Measurements from ENCODE around the gene SCAPER. TPM values are rescaled to one million over a fixed set of nuclear protein-coding genes. Genes with fewer than 3 reads are reported as not detected.

Gene SCAPER
- total and polyA plus RNA-seq, 10 of the 15 experiments (the other 5 are each of a cell fraction or from before 2014, with no cell fraction given), result 1.0 to 7.7 (median 3.9) TPM

- H3K36me3 ChIP-seq (ENCODE audit: control insufficient read depth in 2 of 2, insufficient read depth in 2 of 2, low read length in 1 of 2), result no peaks in the 10 kb centered on the region
- CTCF ChIA-PET, result interaction anchor here (0.6 to 3.2 kb wide), 4 partner anchors 20 to 875 kb away, joined by 3 to 26 read pairs (median 4); no protein-coding TSS in a partner anchor
- RAD21 ChIA-PET (ENCODE audit: unreplicated experiment), result interaction anchor here (1.4 kb wide), 1 partner anchor 387 kb away, joined by 4 read pairs; no protein-coding TSS in a partner anchor
- TF ChIP-seq RB1 (IDR thresholded peaks at IDR 0.05; ENCODE audit: borderline replicate concordance), result no peak
- TF ChIP-seq ZNF274 (IDR thresholded peaks at IDR 0.05; ENCODE audit: insufficient read depth, insufficient read length), result no peak
- no peak for TF ChIP-seq BHLHE40 (IDR thresholded peaks at IDR 0.05; ENCODE audit: borderline replicate concordance in 1 of 2, low read depth in 2 of 2, low read length in 1 of 2)
- no peak for TF ChIP-seq SRF (IDR thresholded peaks at IDR 0.05; ENCODE audit: low read depth in 2 of 2, low read length in 2 of 2)
- TF ChIP-seq NFYA (IDR thresholded peaks at IDR 0.05; ENCODE audit: borderline replicate concordance, low read depth, low read length), result no peak
- TF ChIP-seq ZBTB11 (CRISPR knock-in tag; IDR thresholded peaks at IDR 0.05), result no peak
- TF ChIP-seq YBX1 (IDR thresholded peaks at IDR 0.05), result no peak
- no peak for TF ChIP-seq HSF1 (IDR thresholded peaks at IDR 0.05; ENCODE audit: low read depth, low read length)
- TF ChIP-seq E2F8 (IDR thresholded peaks at IDR 0.05; ENCODE audit: low read depth, partially characterized antibody), result no peak
- no peak for TF ChIP-seq POU2F2 (IDR thresholded peaks at IDR 0.05; ENCODE audit: borderline replicate concordance, low read depth, low read length)
- TF ChIP-seq, protein P1, sequence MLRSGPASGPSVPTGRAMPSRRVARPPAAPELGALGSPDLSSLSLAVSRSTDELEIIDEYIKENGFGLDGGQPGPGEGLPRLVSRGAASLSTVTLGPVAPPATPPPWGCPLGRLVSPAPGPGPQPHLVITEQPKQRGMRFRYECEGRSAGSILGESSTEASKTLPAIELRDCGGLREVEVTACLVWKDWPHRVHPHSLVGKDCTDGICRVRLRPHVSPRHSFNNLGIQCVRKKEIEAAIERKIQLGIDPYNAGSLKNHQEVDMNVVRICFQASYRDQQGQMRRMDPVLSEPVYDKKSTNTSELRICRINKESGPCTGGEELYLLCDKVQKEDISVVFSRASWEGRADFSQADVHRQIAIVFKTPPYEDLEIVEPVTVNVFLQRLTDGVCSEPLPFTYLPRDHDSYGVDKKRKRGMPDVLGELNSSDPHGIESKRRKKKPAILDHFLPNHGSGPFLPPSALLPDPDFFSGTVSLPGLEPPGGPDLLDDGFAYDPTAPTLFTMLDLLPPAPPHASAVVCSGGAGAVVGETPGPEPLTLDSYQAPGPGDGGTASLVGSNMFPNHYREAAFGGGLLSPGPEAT (IDR thresholded peaks at IDR 0.05; ENCODE audit: low read depth), result no peak
These were observed 260.5 kb downstream of the SCAPER start for GRCh38 chr15:76644646-76645045.

More at GRCh38 chr15:76644646-76645045, 260.5 kb downstream of the SCAPER start:
- BruUV-seq (replicated peaks), result no TSS peak
- intact Hi-C loops (cut with micrococcal nuclease; ENCODE audit: unreplicated experiment) (loop anchor here (5.0 kb wide), 1 partner anchor 198 kb away; no protein-coding TSS in a partner anchor), in situ Hi-C loops (cut with MboI) (no loop called here)
- ATAC-seq, result no peak
- Histone ChIP-seq H3K79me2 (ENCODE audit: control insufficient read depth, insufficient read depth, low read length) (no peaks in the 10 kb centered on the region), H3K4me3 (no peak overlapping the region), H3K27me3 (replicated peaks in 1 of 2; ENCODE audit: control insufficient read depth in 2 of 2, insufficient read depth in 2 of 2, low read length in 1 of 2) (no peaks in the 10 kb centered on the region), H3K9ac (ENCODE audit: control insufficient read depth, insufficient read depth, low read length) (no peak overlapping the region), H3K27ac (ENCODE audit: control insufficient read depth, insufficient read depth) (no peak overlapping the region), H3K4me2 (ENCODE audit: control insufficient read depth, insufficient read depth) (no peak overlapping the region), H4K20me1 (ENCODE audit: control insufficient read depth, insufficient read depth) (no peaks in the 10 kb centered on the region), H2AFZ (ENCODE audit: control insufficient read depth, low read depth, low read length) (no peak overlapping the region), H3K9me3 (replicated peaks; ENCODE audit: control insufficient read depth, insufficient read depth, low read length) (no peaks in the 10 kb centered on the region; the same call in 1 of the 3 replicates), H3K4me1 (ENCODE audit: control insufficient read depth, insufficient read depth, low read length) (no peaks in the 10 kb centered on the region)
- no peak for FAIRE-seq
- 95% methylated on average over 1 of the region's 1 CpG for WGBS (ENCODE audit: insufficient coverage, insufficient replicate concordance, low lambda C conversion rate, missing lambda C conversion rate)
- SMC1A ChIA-PET (ENCODE audit: uncharacterized antibody, unreplicated experiment), result interaction anchor here (1.0 kb wide), 1 partner anchor 8 kb away, joined by 5 read pairs; no protein-coding TSS in a partner anchor
- POLR2A ChIA-PET, result no interaction called here
- no peak for DNase-seq (ENCODE audit: low read depth, low spot score)

Data from GM12878 (cell line).